GM12878 (cell line): Measurements from ENCODE around the gene AADAC. TPM values are rescaled to one million over a fixed set of nuclear protein-coding genes. Genes with fewer than 3 reads are reported as not detected.

Source experiments
- ATAC-seq: fragments of 200-7000 bp; cut with Tn5 transposase; 3 replicates; pipeline ENCODE4 v1.9.1; 2020; ENCODE audit warnings: mild to moderate bottlenecking, moderate library complexity
- BruUV-seq: library from RNA; stranded (reverse); fragments of 400-500 nt; replicated peaks from 2 replicates; lab custom pipeline; 2021; lab: Mats Ljungman, UMichigan
- CTCF ChIA-PET: fragments of 300-600 bp; sonication (Branson Sonifier 250); formaldehyde crosslinking; extraction: SDS; loops from one replicate; lab custom pipeline; 2021; ENCODE audit warnings: inconsistent platforms; lab: Yijun Ruan, JAX
- POLR2A ChIA-PET: fragments of 350-600 bp; formaldehyde crosslinking; extraction: SDS; loops from one replicate; lab custom pipeline; 2021; ENCODE audit warnings: inconsistent platforms; lab: Charles Lee
- RAD21 ChIA-PET: fragments of 300-600 bp; sonication (Branson Sonifier 250); formaldehyde crosslinking; loops from one replicate; lab custom pipeline; 2023; ENCODE audit warnings: antibody characterized with exemption; ENCODE audit not compliant: unreplicated experiment; lab: Charles Lee
- SMC1A ChIA-PET: fragments of 300-600 bp; sonication (Branson Sonifier 250); formaldehyde crosslinking; loops from one replicate; lab custom pipeline; 2023; ENCODE audit not compliant: unreplicated experiment, uncharacterized antibody; lab: Charles Lee
- DNase-seq: peaks from one replicate; pipeline ENCODE4 v3.0.0-alpha.2; 2011; ENCODE audit warnings: low read depth, low spot score
- FAIRE-seq: peaks from 3 replicates; lab custom pipeline; 2011; peaks lifted over from hg19 to GRCh38; lab: Jason Lieb, UNC
- H2AFZ ChIP-seq: 2 replicates; pipeline ENCODE4 v1.6.0; 2011; ENCODE audit warnings: low read depth, low read length, control low read depth; ENCODE audit not compliant: control insufficient read depth
- H3K27ac ChIP-seq: 2 replicates; pipeline ENCODE4 v1.5.1; 2011; ENCODE audit warnings: control low read depth; ENCODE audit not compliant: control insufficient read depth, insufficient read depth
- H3K27me3 ChIP-seq, 2 experiments: replicated peaks in 1 of 2; 2 replicates each; pipeline versions ENCODE4 v1.6.0 to v1.6.1; 2011; ENCODE audit warnings: low read length in 1 of 2; ENCODE audit not compliant: control insufficient read depth in 2 of 2, insufficient read depth in 2 of 2
- H3K36me3 ChIP-seq, 2 experiments: 2 replicates each; pipeline ENCODE4 v1.5.1; 2011; ENCODE audit warnings: low read length in 1 of 2; ENCODE audit not compliant: control insufficient read depth in 2 of 2, insufficient read depth in 2 of 2
- H3K4me1 ChIP-seq: 2 replicates; pipeline ENCODE4 v1.6.1; 2011; ENCODE audit warnings: mild to moderate bottlenecking, low read length, moderate library complexity, mixed read lengths; ENCODE audit not compliant: control insufficient read depth, insufficient read depth
- H3K4me2 ChIP-seq: 2 replicates; pipeline ENCODE4 v1.6.0; 2011; ENCODE audit warnings: control low read depth; ENCODE audit not compliant: control insufficient read depth, insufficient read depth
- H3K4me3 ChIP-seq: fragments of 200-600 bp; sonication (generic); 2 replicates; pipeline ENCODE4 v1.5.1; 2016
- H3K79me2 ChIP-seq: 2 replicates; pipeline ENCODE4 v1.6.0; 2011; ENCODE audit warnings: low read length; ENCODE audit not compliant: control insufficient read depth, insufficient read depth
- H3K9ac ChIP-seq: 2 replicates; pipeline ENCODE4 v1.8.0; 2011; ENCODE audit warnings: low read length, control low read depth, mixed read lengths; ENCODE audit not compliant: control insufficient read depth, insufficient read depth
- H3K9me3 ChIP-seq: replicated peaks from 3 replicates; pipeline ENCODE4 v1.5.1; 2011; ENCODE audit warnings: mild to moderate bottlenecking, low read length; ENCODE audit not compliant: control insufficient read depth, insufficient read depth
- H4K20me1 ChIP-seq: 2 replicates; pipeline ENCODE4 v1.6.0; 2011; ENCODE audit not compliant: control insufficient read depth, insufficient read depth
- ASH2L ChIP-seq: fragments of 300-600, 200-600 bp; sonication (generic); IDR thresholded peaks from 2 replicates; pipeline ENCODE4 v1.6.1; 2017; ENCODE audit warnings: low read depth, mild to moderate bottlenecking, borderline replicate concordance
- HDAC2 ChIP-seq: fragments of 200-600 bp; sonication (generic); IDR thresholded peaks from 2 replicates; pipeline ENCODE4 v1.6.1; 2017
- NR2C2 ChIP-seq: IDR thresholded peaks from 2 replicates; pipeline ENCODE4 v1.6.1; 2011; ENCODE audit warnings: borderline replicate concordance, low read depth; ENCODE audit not compliant: control insufficient read depth, insufficient read length
- POLR2A ChIP-seq: IDR thresholded peaks from 2 replicates; pipeline ENCODE4 v1.6.1; 2011; ENCODE audit warnings: low read depth, mild to moderate bottlenecking, low read length
- TARDBP ChIP-seq: IDR thresholded peaks from 2 replicates; pipeline ENCODE4 v1.6.1; 2016; ENCODE audit warnings: borderline replicate concordance
- ZBED1 ChIP-seq: IDR thresholded peaks from 2 replicates; pipeline ENCODE4 v1.6.1; 2016; ENCODE audit warnings: borderline replicate concordance
- WGBS: methylation state at CpG from one replicate; pipeline ENCODE4 v1.1.6; 2016; ENCODE audit warnings: low lambda C conversion rate; ENCODE audit not compliant: insufficient replicate concordance, insufficient coverage; ENCODE audit errors: missing lambda C conversion rate; 5-methylcytosine and 5-hydroxymethylcytosine counted together
- in situ Hi-C: fragments of 300-500 bp; cut with MboI; formaldehyde crosslinking; loops from 9 replicates; pipeline ENCODE4 v1.14.3; 2018; ENCODE audit warnings: mixed read lengths
- intact Hi-C: fragments of 100-400 bp; cut with micrococcal nuclease; formaldehyde crosslinking; loops from one replicate; pipeline ENCODE4 v1.14.2; 2022; ENCODE audit not compliant: unreplicated experiment
- polyA plus RNA-seq, 11 experiments: library from polyadenylated mRNA; depleted of rRNA in 4 of 11; unstranded in 6 of 11; stranded (reverse) in 5 of 11; fragments of >200 nt; fragmentation: Nextera tagmentation in 4 of 11; fragmentation: Illumina TruSeq in 1 of 11; extraction: Ambion mirVana in 4 of 11; extraction: Trizol in 1 of 11; gene quantifications; 1 replicate in 1 of 11; 2 replicates in 10 of 11; pipeline versions ENCODE4 v1.2.1 to v1.2.3, GENCODE V29; 2011 to 2016; ENCODE audit warnings: inconsistent platforms in 2 of 11, missing spikeins in 2 of 11, low read depth in 1 of 11
- total RNA-seq, 4 experiments: library from RNA; depleted of rRNA in 3 of 4; stranded (reverse); fragments of >200 nt in 3 of 4; fragmentation: Illumina TruSeq in 1 of 4; extraction: Trizol in 1 of 4; gene quantifications; 2 replicates each; pipeline versions ENCODE4 v1.2.1 to v1.2.3, GENCODE V29; 2013 to 2021
- TF ChIP-seq, protein P1 (sequence below): IDR thresholded peaks from 2 replicates; pipeline ENCODE4 v1.6.1; 2011; ENCODE audit warnings: borderline replicate concordance, low read depth, mild to moderate bottlenecking, moderate library complexity, mixed read lengths, low read length; ENCODE audit not compliant: insufficient read depth; ENCODE audit errors: extremely low read length
- TF ChIP-seq, protein P2 (sequence below): fragments of 450-650 bp; IDR thresholded peaks from 2 replicates; pipeline ENCODE4 v1.6.1; 2017; ENCODE audit warnings: low read depth, mild to moderate bottlenecking, moderate library complexity
- TF ChIP-seq, protein P3 (sequence below), 3 experiments: IDR thresholded peaks in 2 of 3; conservative IDR thresholded peaks in 1 of 3; 2 replicates each; pipeline ENCODE4 v1.5.1; 2011; ENCODE audit warnings: low read depth in 3 of 3, low read length in 3 of 3, mild to moderate bottlenecking in 3 of 3, control low read depth in 2 of 3, moderate library complexity in 2 of 3, inconsistent platforms in 1 of 3, mixed read lengths in 1 of 3; ENCODE audit not compliant: control insufficient read depth in 2 of 3, insufficient read depth in 1 of 3; ENCODE audit errors: extremely low read depth in 1 of 3
- TF ChIP-seq, protein P4 (sequence below): IDR thresholded peaks from 2 replicates; pipeline ENCODE4 v1.6.1; 2012; ENCODE audit warnings: low read depth, low read length, improper control_type of control experiment

AADAC gene
- total and polyA plus RNA-seq, 10 of the 15 experiments (the other 5 are each of a cell fraction or from before 2014, with no cell fraction given), result 0.13 TPM; not detected in 9

DNA sequence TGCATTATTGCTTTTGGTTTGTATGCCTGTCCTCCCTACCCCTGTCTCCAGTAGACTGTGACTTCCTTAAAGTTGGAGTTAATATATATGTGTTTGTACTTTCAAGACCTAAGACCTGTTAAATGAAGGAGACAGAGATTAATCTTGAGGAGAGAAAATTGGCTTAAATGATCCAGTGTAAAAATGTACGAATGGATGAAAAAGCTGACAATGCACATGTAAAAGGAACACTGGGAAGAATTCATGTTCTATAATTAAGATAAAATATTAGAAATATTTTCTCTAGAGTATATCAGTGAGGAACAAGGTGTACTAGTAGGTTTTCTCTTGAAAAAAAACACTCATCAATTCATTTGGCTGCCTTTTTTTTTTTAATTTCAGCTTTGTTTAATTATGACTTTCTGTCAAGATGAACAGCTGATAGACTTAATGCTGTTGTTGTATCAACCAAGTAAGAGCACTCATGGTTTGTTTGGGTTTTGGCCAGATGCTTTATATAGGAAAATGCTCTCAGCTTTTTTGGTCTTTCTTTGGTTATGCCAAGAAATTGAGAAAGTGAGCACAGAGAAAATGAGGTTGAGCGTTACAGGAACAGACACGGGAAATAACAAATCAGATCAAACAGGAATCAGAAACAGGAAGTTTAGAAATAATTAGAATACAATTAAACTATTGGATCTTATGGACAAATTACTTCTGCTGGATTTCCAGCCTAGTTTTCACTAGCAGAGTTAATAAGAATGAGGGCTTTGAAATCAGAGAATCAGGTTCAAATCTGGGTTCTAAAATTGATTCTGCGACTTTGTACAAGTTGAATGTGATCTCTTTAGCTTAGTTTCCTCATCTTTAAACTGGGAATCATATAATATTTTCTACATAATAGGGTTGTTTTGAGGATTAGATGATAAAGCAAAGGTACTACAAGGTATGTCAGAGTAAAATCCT is 38.3 kb upstream of the AADAC start:
- Histone ChIP-seq H3K36me3 (no peaks in the 10 kb centered on the region), H3K9ac (no peak overlapping the region), H3K27ac (no peak overlapping the region), H3K4me3 (no peak overlapping the region), H3K4me2 (no peak overlapping the region), H2AFZ (no peak overlapping the region), H3K9me3 (no peaks in the 10 kb centered on the region), H3K79me2 (no peaks in the 10 kb centered on the region), H4K20me1 (no peaks in the 10 kb centered on the region), H3K4me1 (no peaks in the 10 kb centered on the region), H3K27me3 (no peaks in the 10 kb centered on the region)
- SMC1A ChIA-PET, result no interaction called here
- no peak for ATAC-seq
- no peak for FAIRE-seq
- in situ Hi-C loops (no loop called here), intact Hi-C loops (no loop called here)
- POLR2A ChIA-PET, result no interaction called here
- TF ChIP-seq ZBED1 (no peak), HDAC2 (no peak)
- no TSS peak for BruUV-seq
- CTCF ChIA-PET, result interaction anchor here (0.5 to 0.6 kb wide), 3 partner anchors 100 to 627 kb away, joined by 3 read pairs; no protein-coding TSS in a partner anchor
- RAD21 ChIA-PET, result no interaction called here
- WGBS, result 37% methylated on average over 4 of the region's 4 CpGs
- DNase-seq, result no peak

DNA sequence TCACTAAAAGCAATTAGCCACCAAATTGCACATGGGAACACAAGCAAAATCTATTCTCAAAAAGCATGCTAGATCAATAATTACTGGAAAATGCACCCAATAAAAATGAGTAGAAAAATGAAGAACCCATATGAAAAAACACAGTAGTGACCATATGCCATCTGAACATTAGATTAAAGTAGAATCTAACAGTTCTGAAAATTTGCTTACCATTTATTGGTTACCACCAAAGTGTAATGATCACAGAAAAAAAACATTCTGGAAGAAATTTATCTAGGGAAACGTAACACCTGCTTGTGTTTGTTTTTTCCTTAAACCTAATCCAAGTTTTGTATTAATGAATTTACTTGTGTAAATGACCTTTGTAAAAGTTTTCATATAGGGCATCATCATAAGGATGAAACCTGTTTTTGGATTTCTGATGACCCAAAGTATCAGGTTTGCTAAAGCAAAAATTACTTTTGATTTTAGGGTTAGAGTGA is 37.6 kb upstream of the AADAC start:
- no peaks in the 10 kb centered on the region for H3K79me2 ChIP-seq
- DNase-seq (no peak), ATAC-seq (no peak), FAIRE-seq (no peak)
- POLR2A ChIA-PET, result no interaction called here
- no peaks in the 10 kb centered on the region for H4K20me1 ChIP-seq
- 0% methylated on average over 1 of the region's 1 CpG for WGBS
- H3K4me2 ChIP-seq, result no peak overlapping the region
- in situ Hi-C loops, result no loop called here
- no peak overlapping the region for H3K27ac ChIP-seq
- H3K9me3 ChIP-seq, result no peaks in the 10 kb centered on the region
- CTCF ChIA-PET, result no interaction called here
- BruUV-seq, result no TSS peak
- intact Hi-C loops, result no loop called here
- SMC1A ChIA-PET, result no interaction called here
- no peaks in the 10 kb centered on the region for H3K4me1 ChIP-seq
- no peak overlapping the region for H2AFZ ChIP-seq
- no peaks in the 10 kb centered on the region for H3K36me3 ChIP-seq
- no peaks in the 10 kb centered on the region for H3K27me3 ChIP-seq
- no peak overlapping the region for H3K9ac ChIP-seq
- RAD21 ChIA-PET, result no interaction called here
- no peak overlapping the region for H3K4me3 ChIP-seq
- TF ChIP-seq, protein P1, sequence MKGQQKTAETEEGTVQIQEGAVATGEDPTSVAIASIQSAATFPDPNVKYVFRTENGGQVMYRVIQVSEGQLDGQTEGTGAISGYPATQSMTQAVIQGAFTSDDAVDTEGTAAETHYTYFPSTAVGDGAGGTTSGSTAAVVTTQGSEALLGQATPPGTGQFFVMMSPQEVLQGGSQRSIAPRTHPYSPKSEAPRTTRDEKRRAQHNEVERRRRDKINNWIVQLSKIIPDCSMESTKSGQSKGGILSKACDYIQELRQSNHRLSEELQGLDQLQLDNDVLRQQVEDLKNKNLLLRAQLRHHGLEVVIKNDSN, result no peak
- TF ChIP-seq, protein P2, sequence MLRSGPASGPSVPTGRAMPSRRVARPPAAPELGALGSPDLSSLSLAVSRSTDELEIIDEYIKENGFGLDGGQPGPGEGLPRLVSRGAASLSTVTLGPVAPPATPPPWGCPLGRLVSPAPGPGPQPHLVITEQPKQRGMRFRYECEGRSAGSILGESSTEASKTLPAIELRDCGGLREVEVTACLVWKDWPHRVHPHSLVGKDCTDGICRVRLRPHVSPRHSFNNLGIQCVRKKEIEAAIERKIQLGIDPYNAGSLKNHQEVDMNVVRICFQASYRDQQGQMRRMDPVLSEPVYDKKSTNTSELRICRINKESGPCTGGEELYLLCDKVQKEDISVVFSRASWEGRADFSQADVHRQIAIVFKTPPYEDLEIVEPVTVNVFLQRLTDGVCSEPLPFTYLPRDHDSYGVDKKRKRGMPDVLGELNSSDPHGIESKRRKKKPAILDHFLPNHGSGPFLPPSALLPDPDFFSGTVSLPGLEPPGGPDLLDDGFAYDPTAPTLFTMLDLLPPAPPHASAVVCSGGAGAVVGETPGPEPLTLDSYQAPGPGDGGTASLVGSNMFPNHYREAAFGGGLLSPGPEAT, result no peak
- TF ChIP-seq, protein P3, sequence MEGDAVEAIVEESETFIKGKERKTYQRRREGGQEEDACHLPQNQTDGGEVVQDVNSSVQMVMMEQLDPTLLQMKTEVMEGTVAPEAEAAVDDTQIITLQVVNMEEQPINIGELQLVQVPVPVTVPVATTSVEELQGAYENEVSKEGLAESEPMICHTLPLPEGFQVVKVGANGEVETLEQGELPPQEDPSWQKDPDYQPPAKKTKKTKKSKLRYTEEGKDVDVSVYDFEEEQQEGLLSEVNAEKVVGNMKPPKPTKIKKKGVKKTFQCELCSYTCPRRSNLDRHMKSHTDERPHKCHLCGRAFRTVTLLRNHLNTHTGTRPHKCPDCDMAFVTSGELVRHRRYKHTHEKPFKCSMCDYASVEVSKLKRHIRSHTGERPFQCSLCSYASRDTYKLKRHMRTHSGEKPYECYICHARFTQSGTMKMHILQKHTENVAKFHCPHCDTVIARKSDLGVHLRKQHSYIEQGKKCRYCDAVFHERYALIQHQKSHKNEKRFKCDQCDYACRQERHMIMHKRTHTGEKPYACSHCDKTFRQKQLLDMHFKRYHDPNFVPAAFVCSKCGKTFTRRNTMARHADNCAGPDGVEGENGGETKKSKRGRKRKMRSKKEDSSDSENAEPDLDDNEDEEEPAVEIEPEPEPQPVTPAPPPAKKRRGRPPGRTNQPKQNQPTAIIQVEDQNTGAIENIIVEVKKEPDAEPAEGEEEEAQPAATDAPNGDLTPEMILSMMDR (IDR thresholded peaks at IDR 0.05 in 2 of 3, conservative IDR thresholded peaks at IDR 0.05 in 1 of 3; ENCODE audit: control insufficient read depth in 2 of 3, extremely low read depth in 1 of 3, insufficient read depth in 1 of 3, low read depth in 3 of 3, low read length in 3 of 3), result no peak
- TF ChIP-seq, protein P4, sequence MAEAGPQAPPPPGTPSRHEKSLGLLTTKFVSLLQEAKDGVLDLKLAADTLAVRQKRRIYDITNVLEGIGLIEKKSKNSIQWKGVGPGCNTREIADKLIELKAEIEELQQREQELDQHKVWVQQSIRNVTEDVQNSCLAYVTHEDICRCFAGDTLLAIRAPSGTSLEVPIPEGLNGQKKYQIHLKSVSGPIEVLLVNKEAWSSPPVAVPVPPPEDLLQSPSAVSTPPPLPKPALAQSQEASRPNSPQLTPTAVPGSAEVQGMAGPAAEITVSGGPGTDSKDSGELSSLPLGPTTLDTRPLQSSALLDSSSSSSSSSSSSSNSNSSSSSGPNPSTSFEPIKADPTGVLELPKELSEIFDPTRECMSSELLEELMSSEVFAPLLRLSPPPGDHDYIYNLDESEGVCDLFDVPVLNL, result no peak
- TF ChIP-seq NR2C2 (no peak), ASH2L (no peak), TARDBP (no peak), POLR2A (no peak)
